AG04450 (cell line): ENCODE data around the gene LSM3. TPM values are rescaled to one million over a fixed set of nuclear protein-coding genes. Genes with fewer than 3 reads are reported as not detected.
A peak's percentile ranks its signal among the peaks of the same experiment; 100 is the strongest.

Experiments
- CTCF ChIA-PET: fragments of 300-600, 350-600 bp; formaldehyde crosslinking; extraction: SDS; loops from one replicate; lab custom pipeline; 2022; ENCODE audit warnings: antibody characterized with exemption, inconsistent platforms; lab: Charles Lee
- POLR2A ChIA-PET: fragments of 350-600 bp; formaldehyde crosslinking; extraction: SDS; loops from one replicate; lab custom pipeline; 2021; ENCODE audit warnings: antibody characterized with exemption, inconsistent platforms; lab: Yijun Ruan, JAX
- DNase-seq: peaks from one replicate; pipeline ENCODE4 v3.0.0-alpha.2; 2011; ENCODE audit warnings: low read depth, low spot score
- H3K27ac ChIP-seq: one replicate; pipeline ENCODE4 v1.5.1; 2012; ENCODE audit warnings: low read depth, low read length, control low read depth
- H3K27me3 ChIP-seq: one replicate; pipeline ENCODE4 v1.6.0; 2012; ENCODE audit warnings: low read length; ENCODE audit not compliant: control insufficient read depth, insufficient read depth
- H3K4me3 ChIP-seq: 2 replicates; pipeline ENCODE4 v1.5.1; 2011; ENCODE audit warnings: mild to moderate bottlenecking, low read depth, low read length, control low read depth
- H3K9me3 ChIP-seq: 2 replicates; pipeline ENCODE4 v1.5.1; 2012; ENCODE audit warnings: low read length; ENCODE audit not compliant: control insufficient read depth, insufficient read depth
- polyA plus RNA-seq: library from polyadenylated mRNA; depleted of rRNA; stranded (reverse); fragments of >200 nt; gene quantifications from 2 replicates; pipeline ENCODE4 v1.2.3, GENCODE V29; 2011
- TF ChIP-seq, protein P1 (sequence below): IDR thresholded peaks from 2 replicates; pipeline ENCODE4 v1.5.1; 2011; ENCODE audit warnings: low read depth, low read length, control low read depth, inconsistent platforms

The LSM3 gene
- polyA plus RNA-seq, 1 experiment: 11.9 TPM

DNA sequence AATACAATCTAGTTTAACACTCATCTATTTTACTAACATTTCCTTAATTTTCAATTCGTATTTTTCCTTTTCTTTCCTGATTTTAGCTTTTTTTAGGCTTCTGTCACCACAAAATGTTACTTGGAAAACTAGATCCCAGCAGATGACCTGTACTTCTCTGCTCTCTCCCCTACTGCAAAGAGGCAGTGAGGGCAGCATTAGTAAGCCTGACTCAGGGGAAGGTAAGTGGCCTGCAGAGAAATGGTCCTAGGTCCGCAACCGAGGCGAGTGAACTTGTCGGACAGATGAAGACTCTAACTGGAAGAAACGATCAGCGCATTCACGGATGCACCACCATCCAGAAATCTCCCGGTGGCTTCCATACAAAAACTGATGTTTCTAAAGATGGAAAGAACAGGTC lies 33.4 kb upstream of the LSM3 start:
- Histone ChIP-seq H3K4me3 (no peak overlapping the region), H3K27ac (peak overlapping the region; percentile 99), H3K9me3 (no peaks in the 10 kb centered on the region), H3K27me3 (no peaks in the 10 kb centered on the region)
- TF ChIP-seq, protein P1, sequence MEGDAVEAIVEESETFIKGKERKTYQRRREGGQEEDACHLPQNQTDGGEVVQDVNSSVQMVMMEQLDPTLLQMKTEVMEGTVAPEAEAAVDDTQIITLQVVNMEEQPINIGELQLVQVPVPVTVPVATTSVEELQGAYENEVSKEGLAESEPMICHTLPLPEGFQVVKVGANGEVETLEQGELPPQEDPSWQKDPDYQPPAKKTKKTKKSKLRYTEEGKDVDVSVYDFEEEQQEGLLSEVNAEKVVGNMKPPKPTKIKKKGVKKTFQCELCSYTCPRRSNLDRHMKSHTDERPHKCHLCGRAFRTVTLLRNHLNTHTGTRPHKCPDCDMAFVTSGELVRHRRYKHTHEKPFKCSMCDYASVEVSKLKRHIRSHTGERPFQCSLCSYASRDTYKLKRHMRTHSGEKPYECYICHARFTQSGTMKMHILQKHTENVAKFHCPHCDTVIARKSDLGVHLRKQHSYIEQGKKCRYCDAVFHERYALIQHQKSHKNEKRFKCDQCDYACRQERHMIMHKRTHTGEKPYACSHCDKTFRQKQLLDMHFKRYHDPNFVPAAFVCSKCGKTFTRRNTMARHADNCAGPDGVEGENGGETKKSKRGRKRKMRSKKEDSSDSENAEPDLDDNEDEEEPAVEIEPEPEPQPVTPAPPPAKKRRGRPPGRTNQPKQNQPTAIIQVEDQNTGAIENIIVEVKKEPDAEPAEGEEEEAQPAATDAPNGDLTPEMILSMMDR: no peak
- no peak for DNase-seq
- POLR2A ChIA-PET: interaction anchor here (1.2 to 5.7 kb wide), 4 partner anchors 20 to 506 kb away, joined by 3 to 50 read pairs (median 18); partner anchors contain the start of genes CCDC174, CHCHD4, LSM3 and TMEM43
- CTCF ChIA-PET: interaction anchor here (1.3 to 2.1 kb wide), 4 partner anchors 8 to 249 kb away, joined by 3 to 8 read pairs (median 7); partner anchors contain the start of genes CHCHD4 and TMEM43

DNA sequence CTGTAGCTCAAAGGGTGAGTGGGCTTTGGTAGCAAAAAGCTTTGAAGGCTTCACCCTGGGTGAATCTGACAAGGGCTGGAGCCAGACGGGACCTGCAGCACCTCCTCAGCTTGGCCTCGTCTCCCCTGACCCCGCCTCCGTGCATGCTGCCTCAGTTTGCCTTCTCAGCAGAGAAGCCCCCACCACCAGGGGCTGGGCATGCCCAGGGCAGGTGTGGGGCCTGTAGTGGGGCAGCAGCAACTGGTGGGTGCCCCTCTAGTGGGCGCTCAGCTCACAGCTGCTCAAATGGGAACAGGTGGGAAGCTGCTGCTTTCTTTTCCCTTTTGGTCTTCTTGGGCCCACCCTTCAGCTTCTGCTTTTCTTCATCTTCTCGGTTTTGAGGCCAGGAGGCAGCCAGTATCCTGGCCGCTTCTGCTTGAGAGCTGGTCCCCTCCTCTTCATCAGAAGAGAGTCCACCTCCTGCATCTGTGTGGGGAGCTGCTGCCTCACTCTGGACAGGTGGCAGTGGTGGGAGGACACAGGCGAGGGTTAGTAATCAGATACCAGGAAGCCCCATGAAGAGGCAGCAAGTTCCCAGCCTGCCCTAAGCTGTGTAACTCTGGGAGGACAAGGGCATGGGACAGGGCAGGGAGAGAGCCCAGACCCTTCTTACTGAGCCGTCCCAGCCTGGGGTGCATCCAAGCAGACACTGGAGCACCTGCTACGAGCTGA lies 32.8 kb upstream of the LSM3 start:
- peak overlapping the region; percentile 99 for H3K27ac ChIP-seq
- no peaks in the 10 kb centered on the region for H3K9me3 ChIP-seq
- ChIA-PET POLR2A (interaction anchor here (1.2 to 5.7 kb wide), 3 partner anchors 21 to 506 kb away, joined by 5 to 50 read pairs (median 30); partner anchors contain the start of genes CCDC174, CHCHD4, LSM3 and TMEM43), CTCF (interaction anchor here (1.3 to 2.1 kb wide), 4 partner anchors 7 to 249 kb away, joined by 3 to 8 read pairs (median 7); partner anchors contain the start of genes CHCHD4 and TMEM43)
- no peak overlapping the region for H3K4me3 ChIP-seq
- no peaks in the 10 kb centered on the region for H3K27me3 ChIP-seq
- DNase-seq: no peak
- TF ChIP-seq, protein P1: no peak

DNA sequence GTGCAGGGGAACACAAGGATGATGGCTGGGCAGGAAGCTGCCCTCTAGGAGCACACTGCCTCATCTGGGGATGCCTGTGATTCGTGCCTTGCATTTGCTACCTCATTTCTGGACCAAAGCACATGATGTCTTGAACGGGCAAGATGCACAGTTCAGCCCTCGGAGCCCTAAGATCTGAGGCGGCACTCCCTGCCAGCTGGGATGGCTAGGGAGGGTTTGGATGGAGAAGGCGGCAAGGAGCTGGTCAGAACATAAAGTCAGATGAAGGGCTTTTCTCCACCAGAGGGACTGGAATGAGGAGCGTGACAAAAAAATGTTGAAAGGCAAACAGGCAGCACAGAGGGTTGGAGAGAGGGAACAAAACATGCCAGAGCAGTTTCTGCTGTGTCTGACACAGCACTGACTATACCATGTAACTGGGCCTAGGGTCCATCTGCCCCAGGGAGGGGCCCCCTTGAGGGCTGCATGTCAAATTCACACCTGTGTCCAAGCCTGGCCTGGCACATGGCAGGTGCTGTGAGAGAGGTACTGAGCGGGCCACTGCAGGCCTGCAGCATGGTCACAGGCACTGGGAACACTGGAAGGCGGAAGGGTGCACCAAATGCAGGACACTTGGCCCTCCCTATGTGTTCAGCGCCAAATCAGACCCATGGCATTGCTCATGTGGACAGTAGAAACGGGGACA lies 32.1 kb upstream of the LSM3 start:
- DNase-seq: no peak
- H3K9me3 ChIP-seq: no peaks in the 10 kb centered on the region
- ChIA-PET CTCF (no interaction called here), POLR2A (interaction anchor here (5.7 kb wide), 1 partner anchor 21 kb away, joined by 50 read pairs; the partner anchor contains the start of genes CHCHD4 and TMEM43)
- peak overlapping the region; percentile 99 for H3K27ac ChIP-seq
- TF ChIP-seq, protein P1: no peak
- no peaks in the 10 kb centered on the region for H3K27me3 ChIP-seq
- H3K4me3 ChIP-seq: no peak overlapping the region

DNA sequence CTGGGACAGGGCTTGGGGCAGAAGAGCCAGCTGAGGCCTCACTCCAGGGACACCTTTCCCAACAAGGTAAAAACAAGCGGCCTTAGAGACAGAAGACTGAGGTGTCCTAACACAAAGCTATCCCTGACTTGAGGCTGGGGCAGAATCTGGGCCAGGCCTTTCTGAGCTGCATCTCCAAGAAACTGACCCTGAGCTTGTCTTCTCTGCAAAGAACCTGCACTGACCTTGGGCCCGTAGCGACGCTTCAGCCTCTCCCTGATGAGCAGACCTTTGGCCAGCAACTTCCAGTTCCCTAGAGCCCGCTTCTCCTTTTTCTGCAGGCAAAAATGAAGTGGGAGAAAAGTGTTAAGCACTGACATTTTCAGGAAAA lies 31.6 kb upstream of the LSM3 start:
- Histone ChIP-seq H3K27me3 (no peaks in the 10 kb centered on the region), H3K4me3 (no peak overlapping the region), H3K9me3 (no peaks in the 10 kb centered on the region), H3K27ac (no peak overlapping the region)
- DNase-seq: no peak
- TF ChIP-seq, protein P1: no peak
- POLR2A ChIA-PET: no interaction called here
- CTCF ChIA-PET: no interaction called here
